ENCODE measurements around the gene CTRB1. TPM values are rescaled to one million over a fixed set of nuclear protein-coding genes. Genes with fewer than 3 reads are reported as not detected.

The CTRB1 gene
- total RNA-seq, 1 donor from 2014 or later = not detected

- TF ChIP-seq CTCF (IDR thresholded peaks at IDR 0.05) = no peak
- Histone ChIP-seq H3K9me3 (no peaks in the 10 kb centered on the region), H3K27ac (peak overlapping the region; percentile 83), H3K4me3 (no peak overlapping the region), H3K27me3 (ENCODE audit: low read depth) (no peaks in the 10 kb centered on the region), H3K36me3 (no peaks in the 10 kb centered on the region), H3K4me1 (peaks cover 84% of the 10 kb centered on the region)
- no peak for ATAC-seq
- intact Hi-C loops (cut with DNase I) = no loop called here
- no peak for DNase-seq
These were observed 39.4 kb downstream of the CTRB1 start for GRCh38 chr16:75257886-75258806.

- no peak overlapping the region for H3K27ac ChIP-seq
- ATAC-seq (no peak), DNase-seq (no peak)
- no peaks in the 10 kb centered on the region for H3K27me3 ChIP-seq (ENCODE audit: low read depth)
- H3K4me3 ChIP-seq = no peak overlapping the region
- H3K9me3 ChIP-seq = no peaks in the 10 kb centered on the region
- intact Hi-C loops (cut with DNase I) = no loop called here
- no peak for TF ChIP-seq CTCF (IDR thresholded peaks at IDR 0.05)
- H3K4me1 ChIP-seq = peaks cover 84% of the 10 kb centered on the region
- H3K36me3 ChIP-seq = no peaks in the 10 kb centered on the region
These were observed 40.0 kb downstream of the CTRB1 start for GRCh38 chr16:75258807-75259141.

- no peak for DNase-seq
- H3K9me3 ChIP-seq = no peaks in the 10 kb centered on the region
- H3K4me1 ChIP-seq = peaks cover 77% of the 10 kb centered on the region
- no peak for ATAC-seq
- H3K4me3 ChIP-seq = no peak overlapping the region
- no peak for TF ChIP-seq CTCF (IDR thresholded peaks at IDR 0.05)
- H3K27ac ChIP-seq = no peak overlapping the region
- intact Hi-C loops (cut with DNase I) = no loop called here
- H3K36me3 ChIP-seq = no peaks in the 10 kb centered on the region
- H3K27me3 ChIP-seq (ENCODE audit: low read depth) = peaks cover 6% of the 10 kb centered on the region
These were observed 42.2 kb downstream of the CTRB1 start for GRCh38 chr16:75260851-75261589.

- DNase-seq (no peak), ATAC-seq (no peak)
- intact Hi-C loops (cut with DNase I) = no loop called here
- no peak overlapping the region for H3K27ac ChIP-seq
- no peaks in the 10 kb centered on the region for H3K36me3 ChIP-seq
- H3K27me3 ChIP-seq (ENCODE audit: low read depth) = peaks cover 6% of the 10 kb centered on the region
- H3K4me1 ChIP-seq = peaks cover 77% of the 10 kb centered on the region
- H3K9me3 ChIP-seq = no peaks in the 10 kb centered on the region
- no peak overlapping the region for H3K4me3 ChIP-seq
- no peak for TF ChIP-seq CTCF (IDR thresholded peaks at IDR 0.05)
These were observed 42.8 kb downstream of the CTRB1 start for GRCh38 chr16:75261590-75262078.

- Histone ChIP-seq H3K36me3 (no peaks in the 10 kb centered on the region), H3K9me3 (no peaks in the 10 kb centered on the region), H3K27me3 (ENCODE audit: low read depth) (peaks cover 6% of the 10 kb centered on the region), H3K27ac (no peak overlapping the region), H3K4me3 (peak overlapping the region; percentile 6), H3K4me1 (peaks cover 72% of the 10 kb centered on the region)
- TF ChIP-seq CTCF (IDR thresholded peaks at IDR 0.05) = no peak
- intact Hi-C loops (cut with DNase I) = no loop called here
- no peak for DNase-seq
- ATAC-seq = no peak
These were observed 43.5 kb downstream of the CTRB1 start for GRCh38 chr16:75262104-75262799.
